ENCODE results near the gene CPXM2. TPM values are rescaled to one million over a fixed set of nuclear protein-coding genes. Genes with fewer than 3 reads are reported as not detected.

Gene CPXM2
- total RNA-seq, 1 donor from 2014 or later, result 0.33 TPM

DNA sequence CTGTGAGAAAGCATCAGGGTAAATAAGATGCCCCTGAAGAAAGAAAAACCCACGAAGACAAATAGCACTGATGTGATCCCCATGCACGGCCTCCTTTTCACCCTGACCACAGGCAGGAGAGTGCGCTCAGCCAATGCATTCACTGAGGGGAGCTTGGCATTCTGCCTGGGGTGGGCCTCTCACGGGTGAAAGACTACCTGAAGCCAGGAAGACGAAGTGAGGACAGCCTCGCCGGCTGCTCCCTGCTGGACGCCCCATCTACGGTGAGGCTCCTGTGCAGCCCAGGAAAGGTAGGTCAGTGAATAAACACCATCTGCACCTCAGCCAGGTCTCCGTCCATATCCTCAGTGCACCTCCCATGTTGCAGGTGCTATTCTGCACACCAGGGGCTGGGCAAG, 32.0 kb downstream of the CPXM2 start:
- peaks cover 4% of the 10 kb centered on the region for H3K36me3 Mint-ChIP-seq (ENCODE audit: low read depth, unreplicated experiment)
- TF ChIP-seq, protein P1, sequence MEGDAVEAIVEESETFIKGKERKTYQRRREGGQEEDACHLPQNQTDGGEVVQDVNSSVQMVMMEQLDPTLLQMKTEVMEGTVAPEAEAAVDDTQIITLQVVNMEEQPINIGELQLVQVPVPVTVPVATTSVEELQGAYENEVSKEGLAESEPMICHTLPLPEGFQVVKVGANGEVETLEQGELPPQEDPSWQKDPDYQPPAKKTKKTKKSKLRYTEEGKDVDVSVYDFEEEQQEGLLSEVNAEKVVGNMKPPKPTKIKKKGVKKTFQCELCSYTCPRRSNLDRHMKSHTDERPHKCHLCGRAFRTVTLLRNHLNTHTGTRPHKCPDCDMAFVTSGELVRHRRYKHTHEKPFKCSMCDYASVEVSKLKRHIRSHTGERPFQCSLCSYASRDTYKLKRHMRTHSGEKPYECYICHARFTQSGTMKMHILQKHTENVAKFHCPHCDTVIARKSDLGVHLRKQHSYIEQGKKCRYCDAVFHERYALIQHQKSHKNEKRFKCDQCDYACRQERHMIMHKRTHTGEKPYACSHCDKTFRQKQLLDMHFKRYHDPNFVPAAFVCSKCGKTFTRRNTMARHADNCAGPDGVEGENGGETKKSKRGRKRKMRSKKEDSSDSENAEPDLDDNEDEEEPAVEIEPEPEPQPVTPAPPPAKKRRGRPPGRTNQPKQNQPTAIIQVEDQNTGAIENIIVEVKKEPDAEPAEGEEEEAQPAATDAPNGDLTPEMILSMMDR (IDR thresholded peaks at IDR 0.05; ENCODE audit: unreplicated experiment), result no peak
- no peak for DNase-seq (ENCODE audit: low spot score)
- H3K9me3 Mint-ChIP-seq (ENCODE audit: unreplicated experiment), result no peaks in the 10 kb centered on the region
- no peak overlapping the region for H3K27ac Mint-ChIP-seq (ENCODE audit: unreplicated experiment)
- H3K4me1 Mint-ChIP-seq (ENCODE audit: unreplicated experiment), result no peaks in the 10 kb centered on the region
- no peak overlapping the region for H3K4me3 Mint-ChIP-seq (ENCODE audit: unreplicated experiment)
- H3K27me3 Mint-ChIP-seq (ENCODE audit: unreplicated experiment), result no peaks in the 10 kb centered on the region

DNA sequence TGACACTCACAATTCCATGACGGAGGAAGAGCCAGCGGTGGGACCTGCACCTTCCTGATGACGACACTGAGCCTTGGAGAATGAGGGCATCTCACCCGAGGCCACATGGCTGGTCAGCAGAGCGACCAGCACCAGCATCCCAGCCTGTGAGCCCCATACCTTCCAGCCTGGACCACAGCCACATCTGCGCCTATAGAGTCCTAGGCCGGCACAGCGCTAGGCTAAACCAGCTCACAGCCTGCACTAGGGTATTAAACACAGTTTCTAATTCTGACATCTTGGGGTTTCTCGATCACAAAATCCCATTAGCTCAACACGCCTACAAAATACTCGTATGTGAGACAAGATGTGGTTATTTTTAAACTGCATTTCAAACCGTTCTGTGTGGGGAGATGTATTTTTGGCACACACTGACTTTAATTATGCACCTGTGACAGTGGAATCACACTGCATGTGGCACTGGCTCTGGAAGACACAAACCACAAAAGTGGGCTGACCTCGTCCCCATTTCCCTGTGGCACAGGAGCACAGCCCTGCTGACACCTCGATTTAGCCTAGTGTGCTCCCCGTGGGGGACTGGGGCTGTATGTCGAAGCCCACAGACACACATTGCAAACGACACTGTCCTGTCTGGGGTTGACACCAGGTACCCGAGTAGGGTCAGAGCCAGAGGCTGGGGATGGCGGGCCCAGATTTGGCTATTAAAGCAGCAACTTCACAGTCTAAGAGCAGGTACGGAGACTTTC, 32.5 kb downstream of the CPXM2 start:
- Mint-ChIP-seq H3K9me3 (ENCODE audit: unreplicated experiment) (no peaks in the 10 kb centered on the region), H3K4me1 (ENCODE audit: unreplicated experiment) (no peaks in the 10 kb centered on the region), H3K4me3 (ENCODE audit: unreplicated experiment) (no peak overlapping the region), H3K36me3 (ENCODE audit: low read depth, unreplicated experiment) (peaks cover 4% of the 10 kb centered on the region), H3K27me3 (ENCODE audit: unreplicated experiment) (no peaks in the 10 kb centered on the region), H3K27ac (ENCODE audit: unreplicated experiment) (no peak overlapping the region)
- TF ChIP-seq, protein P1 (IDR thresholded peaks at IDR 0.05; ENCODE audit: unreplicated experiment), result no peak
- no peak for DNase-seq (ENCODE audit: low spot score)

DNA sequence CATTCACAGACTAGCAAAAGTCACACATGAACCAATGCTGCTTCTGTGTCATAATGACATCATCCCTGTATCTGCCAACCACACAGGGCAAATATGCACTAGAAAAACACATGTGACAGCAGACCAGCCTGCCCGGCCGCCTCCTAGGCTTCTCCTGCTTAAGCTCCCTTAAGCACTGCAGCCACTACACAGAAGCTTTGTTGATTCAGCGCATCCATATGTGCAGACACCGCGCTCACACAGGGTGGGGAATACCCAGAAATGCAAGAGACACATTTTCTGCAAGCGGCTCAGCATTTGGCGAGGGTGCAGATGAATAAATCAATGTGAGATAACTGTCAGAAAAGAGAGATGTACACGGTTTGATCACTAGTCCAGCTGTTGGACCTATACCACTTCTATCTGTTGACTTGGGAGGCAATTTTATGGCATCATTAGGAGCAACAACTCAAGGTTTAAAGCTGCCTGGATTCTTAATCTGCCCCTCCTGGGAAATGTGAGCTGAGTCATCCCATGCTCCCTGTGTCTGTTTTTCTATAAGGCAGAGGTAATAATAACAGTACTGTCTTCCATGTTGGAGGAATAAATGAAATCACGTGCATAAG, 33.4 kb downstream of the CPXM2 start:
- Mint-ChIP-seq H3K36me3 (ENCODE audit: low read depth, unreplicated experiment) (peaks cover 4% of the 10 kb centered on the region), H3K4me3 (ENCODE audit: unreplicated experiment) (no peak overlapping the region), H3K27ac (ENCODE audit: unreplicated experiment) (no peak overlapping the region), H3K27me3 (ENCODE audit: unreplicated experiment) (no peaks in the 10 kb centered on the region), H3K4me1 (ENCODE audit: unreplicated experiment) (no peaks in the 10 kb centered on the region), H3K9me3 (ENCODE audit: unreplicated experiment) (no peaks in the 10 kb centered on the region)
- no peak for DNase-seq (ENCODE audit: low spot score)
- TF ChIP-seq, protein P1 (IDR thresholded peaks at IDR 0.05; ENCODE audit: unreplicated experiment), result no peak

DNA sequence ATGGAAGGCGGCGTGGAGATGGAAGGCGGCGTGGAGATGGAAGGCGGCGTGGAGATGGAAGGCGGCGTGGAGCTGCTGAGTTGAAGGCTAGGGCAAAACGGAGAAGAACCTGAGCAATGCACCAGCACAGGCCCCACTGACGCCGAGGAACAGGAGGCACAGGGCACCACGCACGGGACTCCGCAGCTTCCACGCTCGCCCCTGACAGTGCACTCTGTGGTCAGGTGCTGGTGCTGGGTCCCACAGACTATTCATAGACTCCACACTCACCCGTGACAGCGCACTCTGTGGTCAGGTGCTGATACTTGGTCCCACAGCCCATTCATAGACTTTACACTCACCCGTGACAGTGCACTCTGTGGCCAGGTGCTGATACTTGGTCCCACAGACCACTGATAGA, 34.0 kb downstream of the CPXM2 start:
- no peaks in the 10 kb centered on the region for H3K4me1 Mint-ChIP-seq (ENCODE audit: unreplicated experiment)
- TF ChIP-seq, protein P1 (IDR thresholded peaks at IDR 0.05; ENCODE audit: unreplicated experiment), result no peak
- no peaks in the 10 kb centered on the region for H3K9me3 Mint-ChIP-seq (ENCODE audit: unreplicated experiment)
- no peak overlapping the region for H3K4me3 Mint-ChIP-seq (ENCODE audit: unreplicated experiment)
- H3K27me3 Mint-ChIP-seq (ENCODE audit: unreplicated experiment), result no peaks in the 10 kb centered on the region
- H3K27ac Mint-ChIP-seq (ENCODE audit: unreplicated experiment), result no peak overlapping the region
- DNase-seq (ENCODE audit: low spot score), result no peak
- H3K36me3 Mint-ChIP-seq (ENCODE audit: low read depth, unreplicated experiment), result peaks cover 4% of the 10 kb centered on the region

DNA sequence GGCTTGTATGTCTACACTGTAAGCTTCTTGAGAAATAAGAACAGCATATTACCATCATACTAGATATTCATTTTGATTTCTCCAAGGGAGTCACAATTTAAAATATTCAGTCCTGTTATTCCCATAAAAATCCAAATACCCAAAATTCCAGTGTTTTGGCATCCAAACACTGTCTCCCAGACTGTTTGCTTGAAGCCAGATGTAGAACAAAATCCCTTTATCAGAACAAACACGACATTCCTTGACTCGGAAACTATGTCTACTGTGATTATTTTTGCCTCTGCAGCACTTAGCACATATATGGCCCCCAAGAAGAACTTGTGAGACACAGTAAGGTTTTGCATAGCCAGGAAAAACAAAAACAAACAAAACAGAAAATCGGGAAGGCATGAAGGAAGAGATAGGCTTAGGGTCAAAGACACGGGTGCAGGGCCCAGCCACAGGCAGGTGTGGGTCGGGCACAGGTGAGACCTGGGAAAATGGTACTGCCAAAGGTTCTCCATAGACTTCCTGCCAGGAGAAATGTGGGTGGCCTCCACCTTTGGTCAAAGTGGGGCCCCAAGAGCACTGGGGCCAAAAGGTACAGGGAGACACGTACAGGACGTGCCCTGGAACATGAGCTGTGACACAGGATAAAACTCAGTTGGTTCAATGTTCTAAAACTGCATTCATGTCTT, 36.5 kb downstream of the CPXM2 start:
- no peaks in the 10 kb centered on the region for H3K9me3 Mint-ChIP-seq (ENCODE audit: unreplicated experiment)
- no peaks in the 10 kb centered on the region for H3K4me1 Mint-ChIP-seq (ENCODE audit: unreplicated experiment)
- H3K36me3 Mint-ChIP-seq (ENCODE audit: low read depth, unreplicated experiment), result no peaks in the 10 kb centered on the region
- TF ChIP-seq, protein P1 (IDR thresholded peaks at IDR 0.05; ENCODE audit: unreplicated experiment), result no peak
- H3K27me3 Mint-ChIP-seq (ENCODE audit: unreplicated experiment), result peaks cover 3% of the 10 kb centered on the region
- no peak for DNase-seq (ENCODE audit: low spot score)
- H3K4me3 Mint-ChIP-seq (ENCODE audit: unreplicated experiment), result no peak overlapping the region
- H3K27ac Mint-ChIP-seq (ENCODE audit: unreplicated experiment), result no peak overlapping the region
